K562 (cell line): Measurements from ENCODE around the gene S100A1. TPM values are rescaled to one million over a fixed set of nuclear protein-coding genes. Genes with fewer than 3 reads are reported as not detected.

Experiments used
- ARID1B ChIP-seq: fragments of 450-650 bp; IDR thresholded peaks from 2 replicates; pipeline ENCODE4 v1.6.1; 2016; ENCODE audit warnings: antibody characterized with exemption, mild to moderate bottlenecking, inconsistent platforms
- CXXC5 ChIP-seq: fragments of 250-450 bp; sonication (Bioruptor Pico); IDR thresholded peaks from 2 replicates; pipeline ENCODE4 v1.8.0; 2022; ENCODE audit warnings: inconsistent platforms, mild to moderate bottlenecking, moderate library complexity
- DPF2 ChIP-seq: fragments of 450-650 bp; IDR thresholded peaks from 2 replicates; pipeline ENCODE4 v1.6.1; 2016
- GABPB1 ChIP-seq: sonication (generic); formaldehyde crosslinking; IDR thresholded peaks from 2 replicates; pipeline ENCODE4 v1.8.0; 2022; ENCODE audit warnings: mild to moderate bottlenecking, missing genetic modification reagents
- GATA2 ChIP-seq: sonication (generic); formaldehyde crosslinking; IDR thresholded peaks from 2 replicates; pipeline ENCODE4 v1.4.0; 2020; ENCODE audit warnings: mild to moderate bottlenecking, missing genetic modification reagents
- MGA ChIP-seq: fragments of 450-650 bp; IDR thresholded peaks from 2 replicates; pipeline ENCODE4 v1.6.1; 2016; ENCODE audit warnings: mild to moderate bottlenecking, moderate library complexity
- PHF20 ChIP-seq: fragments of 450-650 bp; IDR thresholded peaks from 2 replicates; pipeline ENCODE4 v1.6.1; 2018; ENCODE audit not compliant: partially characterized antibody
- RBM25 ChIP-seq: fragments of 200-400 bp; formaldehyde crosslinking; IDR thresholded peaks from 2 replicates; pipeline ENCODE4 v1.6.1; 2018; ENCODE audit warnings: low read length, low read depth, moderate library complexity; ENCODE audit not compliant: severe bottlenecking
- SMAD3 ChIP-seq: fragments of 450-650 bp; formaldehyde crosslinking; conservative IDR thresholded peaks from 2 replicates; pipeline ENCODE4 v1.4.0; 2020; ENCODE audit warnings: mild to moderate bottlenecking
- TBP ChIP-seq: optimal IDR thresholded peaks from 2 replicates; pipeline ENCODE3; 2011; ENCODE audit warnings: low read depth, low read length, improper control_type of control experiment
- ZBTB43 ChIP-seq: sonication (generic); formaldehyde crosslinking; IDR thresholded peaks from 2 replicates; pipeline ENCODE4 v1.8.0; 2023; ENCODE audit warnings: mild to moderate bottlenecking, missing genetic modification reagents
- ZNF121 ChIP-seq: sonication (generic); formaldehyde crosslinking; conservative IDR thresholded peaks from 2 replicates; pipeline ENCODE4 v1.8.0; 2022; ENCODE audit warnings: missing genetic modification reagents
- ZNF232 ChIP-seq: sonication (generic); formaldehyde crosslinking; IDR thresholded peaks from 2 replicates; pipeline ENCODE4 v1.8.0; 2022; ENCODE audit warnings: mild to moderate bottlenecking, missing genetic modification reagents
- ZNF280A ChIP-seq: fragments of 450-650 bp; IDR thresholded peaks from 2 replicates; pipeline ENCODE4 v1.6.1; 2018; ENCODE audit warnings: mild to moderate bottlenecking, low read depth; ENCODE audit not compliant: partially characterized antibody
- ZNF586 ChIP-seq: fragments of 450-650 bp; formaldehyde crosslinking; conservative IDR thresholded peaks from 2 replicates; pipeline ENCODE4 v1.4.0; 2020; ENCODE audit warnings: mild to moderate bottlenecking, moderate library complexity
- polyA plus RNA-seq, 8 experiments: library from polyadenylated mRNA; depleted of rRNA in 4 of 8; stranded (reverse) in 5 of 8; unstranded in 3 of 8; fragments of >200 nt; fragmentation: Nextera tagmentation in 2 of 8; fragmentation: Illumina TruSeq in 1 of 8; extraction: Ambion mirVana in 2 of 8; extraction: Trizol in 1 of 8; gene quantifications; 2 replicates each; pipeline versions ENCODE4 v1.2.1 to v1.2.3, GENCODE V29; 2011 to 2014; ENCODE audit warnings: inconsistent platforms in 1 of 8, missing spikeins in 1 of 8
- total RNA-seq, 7 experiments: library from RNA; depleted of rRNA in 6 of 7; stranded (reverse); fragments of >200 nt in 6 of 7; fragmentation: Illumina TruSeq in 2 of 7; extraction: Trizol in 2 of 7; gene quantifications; 2 replicates each; pipeline versions ENCODE4 v1.2.1 to v1.2.3, GENCODE V29; 2011 to 2021; ENCODE audit warnings: low replicate concordance in 1 of 7

The S100A1 gene
- total and polyA plus RNA-seq, 9 of the 15 experiments (the other 6 are each of a cell fraction or from before 2014, with no cell fraction given), result 0.44 to 30.1 (median 12.7) TPM

- TF ChIP-seq MGA (0 out of 2 replicates have a peak, but pooled peaks have one; percentile 35), GABPB1 (CRISPR knock-in tag) (no peak), GATA2 (CRISPR knock-in tag) (no peak), SMAD3 (CRISPR knock-in tag) (no peak), ZNF280A (no peak), RBM25 (peak; percentile 44), ZNF121 (CRISPR knock-in tag) (peak; percentile 98), ZBTB43 (CRISPR knock-in tag) (no peak), DPF2 (peak; percentile 35; the same call in 1 of the 2 replicates), ZNF586 (CRISPR knock-in tag) (no peak), ZNF232 (no peak), PHF20 (no peak), ARID1B (peak; percentile 31; the same call in 1 of the 2 replicates), CXXC5 (CRISPR knock-in tag) (no peak), TBP (no peak)
These were observed 5.0 kb downstream of the S100A1 start (continued) for GRCh38 chr1:153633161-153633753.
